ENCODE results near the gene PRPS2.

DNA sequence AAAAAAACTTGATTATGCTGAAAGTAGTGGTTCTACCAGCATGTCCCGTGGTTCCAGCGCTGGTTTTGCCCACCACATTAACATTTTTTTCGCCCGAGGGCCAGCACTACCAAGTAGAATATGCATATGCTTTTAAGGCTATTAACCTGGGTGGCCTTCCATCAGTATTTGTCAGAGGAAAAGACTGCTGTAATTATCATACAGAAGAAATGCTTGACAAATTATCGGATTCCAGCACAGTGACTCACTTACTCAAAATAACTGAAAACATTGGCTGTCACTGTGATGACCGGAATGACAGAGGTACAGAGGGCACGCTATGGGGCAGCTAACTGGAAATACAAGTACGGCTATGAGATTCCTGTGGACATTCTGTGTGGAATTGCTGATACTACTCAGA lies 34.6 kb downstream of the PRPS2 start:
- TF ChIP-seq, protein P1, sequence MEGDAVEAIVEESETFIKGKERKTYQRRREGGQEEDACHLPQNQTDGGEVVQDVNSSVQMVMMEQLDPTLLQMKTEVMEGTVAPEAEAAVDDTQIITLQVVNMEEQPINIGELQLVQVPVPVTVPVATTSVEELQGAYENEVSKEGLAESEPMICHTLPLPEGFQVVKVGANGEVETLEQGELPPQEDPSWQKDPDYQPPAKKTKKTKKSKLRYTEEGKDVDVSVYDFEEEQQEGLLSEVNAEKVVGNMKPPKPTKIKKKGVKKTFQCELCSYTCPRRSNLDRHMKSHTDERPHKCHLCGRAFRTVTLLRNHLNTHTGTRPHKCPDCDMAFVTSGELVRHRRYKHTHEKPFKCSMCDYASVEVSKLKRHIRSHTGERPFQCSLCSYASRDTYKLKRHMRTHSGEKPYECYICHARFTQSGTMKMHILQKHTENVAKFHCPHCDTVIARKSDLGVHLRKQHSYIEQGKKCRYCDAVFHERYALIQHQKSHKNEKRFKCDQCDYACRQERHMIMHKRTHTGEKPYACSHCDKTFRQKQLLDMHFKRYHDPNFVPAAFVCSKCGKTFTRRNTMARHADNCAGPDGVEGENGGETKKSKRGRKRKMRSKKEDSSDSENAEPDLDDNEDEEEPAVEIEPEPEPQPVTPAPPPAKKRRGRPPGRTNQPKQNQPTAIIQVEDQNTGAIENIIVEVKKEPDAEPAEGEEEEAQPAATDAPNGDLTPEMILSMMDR (IDR thresholded peaks at IDR 0.05), result no peak
- TF ChIP-seq POLR2A (IDR thresholded peaks at IDR 0.05) (no peak), POLR2AphosphoS5 (IDR thresholded peaks at IDR 0.05) (no peak)

Measured in gastroesophageal sphincter (tissue), 3 donors.